T1000 (cell line): ENCODE data around the gene C11orf24.
"Not testable (repeated sequence)": the region's sequence is repeated elsewhere in the genome, so short reads cannot be mapped to it uniquely, and the experiment has no call there.

Experiments used
- DNase-seq: peaks from one replicate; lab custom pipeline; 2025; ENCODE audit warnings: mixed read lengths; lab: John Stamatoyannopoulos, UW

The C11orf24 gene

GRCh38 chr11:68298659-68299516, 27.1 kb upstream of the C11orf24 start:
- DNase-seq = no peak

GRCh38 chr11:68297812-68298658, 26.3 kb upstream of the C11orf24 start:
- peak; percentile 73 for DNase-seq

- no peak for DNase-seq
Measured at GRCh38 chr11:68297494-68297811, 25.7 kb upstream of the C11orf24 start.

GRCh38 chr11:68297052-68297378, 25.2 kb upstream of the C11orf24 start:
- DNase-seq = no peak

DNA sequence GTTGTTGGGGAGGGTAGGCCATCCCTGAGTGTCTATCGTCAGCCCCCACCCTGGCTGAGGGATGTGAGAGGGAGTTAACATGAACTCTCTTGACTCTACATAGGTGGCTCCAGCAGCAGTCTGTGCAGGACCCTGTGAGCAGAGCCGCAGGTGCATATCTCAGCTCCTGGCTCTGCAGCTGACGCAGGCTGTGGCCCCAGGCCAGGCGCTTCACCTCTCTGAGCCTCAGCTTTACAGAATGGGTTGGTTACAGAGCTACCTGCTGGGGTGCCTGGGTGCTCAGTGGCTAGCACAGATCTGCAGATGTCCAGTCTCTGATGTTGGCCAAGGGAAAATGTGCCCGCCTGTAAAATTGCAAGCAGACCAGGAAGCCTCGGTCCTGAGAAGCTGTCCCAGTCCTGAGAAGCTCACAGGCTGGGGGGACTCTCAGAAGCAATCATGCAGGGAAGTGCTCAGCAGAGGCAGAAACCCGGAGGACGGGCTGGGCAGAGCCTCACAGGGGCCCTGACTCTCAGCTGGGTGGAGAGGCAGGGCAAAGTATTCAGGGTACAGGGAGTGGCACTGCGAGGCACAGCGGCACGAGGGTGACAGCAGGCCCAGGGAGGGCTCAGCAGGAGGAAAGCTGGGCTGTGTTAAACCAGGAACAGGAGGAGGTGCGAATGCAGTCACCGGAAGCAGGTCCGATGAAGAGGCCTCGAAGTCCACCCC, 24.7 kb upstream of the C11orf24 start:
- no peak for DNase-seq

DNA sequence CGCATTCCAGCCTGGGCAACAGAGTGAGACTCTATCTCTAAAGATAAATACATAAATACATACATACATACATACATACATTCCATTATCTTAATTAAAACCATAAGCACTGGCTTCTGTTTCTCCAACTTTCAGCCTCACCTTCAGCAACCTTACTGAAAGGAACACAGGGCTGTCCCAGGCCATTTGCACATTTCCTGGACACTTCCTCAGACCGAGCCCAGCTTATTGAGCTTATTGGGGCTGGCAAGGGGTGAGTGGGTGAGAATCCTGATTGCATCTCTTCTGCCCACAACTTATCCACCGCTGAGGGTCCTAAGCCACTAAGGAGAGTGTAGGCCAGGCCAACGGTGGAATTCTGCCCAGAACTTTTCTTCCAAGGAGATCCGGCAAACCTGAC, 24.2 kb upstream of the C11orf24 start:
- no peak for DNase-seq

GRCh38 chr11:68295271-68295670, 23.5 kb upstream of the C11orf24 start:
- DNase-seq = no peak

DNA sequence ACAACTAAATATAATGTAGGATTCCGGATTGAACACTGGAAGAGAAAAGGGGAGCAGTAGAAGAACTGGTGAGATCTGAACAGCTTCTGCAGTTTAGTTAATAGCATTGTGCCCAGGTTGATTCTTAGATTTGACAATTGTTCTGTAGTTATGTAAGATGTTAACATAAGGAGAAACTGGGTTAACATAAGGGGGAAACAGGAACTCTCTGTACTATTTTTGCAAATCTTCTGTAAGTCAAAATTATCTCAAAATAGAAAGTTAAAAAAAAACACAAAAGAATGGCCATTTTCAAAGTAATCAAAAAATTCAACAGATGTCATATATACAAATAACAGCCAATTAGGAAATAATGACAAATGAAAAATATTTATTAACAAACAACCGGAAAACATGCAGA, 21.9 kb upstream of the C11orf24 start:
- DNase-seq = no peak

- no peak for DNase-seq
Measured at GRCh38 chr11:68289456-68289855, 17.7 kb upstream of the C11orf24 start.

GRCh38 chr11:68287419-68287818, 15.6 kb upstream of the C11orf24 start:
- DNase-seq = no peak

- DNase-seq = not testable (repeated sequence)
Measured at GRCh38 chr11:68284588-68284987, 12.8 kb upstream of the C11orf24 start.

DNA sequence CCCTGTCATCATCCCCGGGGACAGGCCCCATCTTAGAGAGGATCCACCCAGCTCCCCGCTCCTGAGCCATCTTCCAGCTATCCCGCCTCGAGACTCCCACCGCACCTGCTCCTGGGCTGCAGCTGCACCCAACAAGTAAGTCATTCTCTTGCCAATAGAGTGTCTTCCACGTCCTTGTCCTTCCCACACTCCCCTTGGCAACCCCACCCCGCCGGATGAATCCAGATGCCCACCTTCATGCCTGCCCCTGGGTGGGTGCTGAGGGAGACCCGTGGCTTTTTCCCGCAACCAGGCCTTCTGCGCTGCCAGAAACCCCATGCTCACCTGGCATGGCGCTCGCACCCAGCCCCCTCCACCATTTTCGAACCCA, 11.1 kb upstream of the C11orf24 start:
- DNase-seq = no peak

DNA sequence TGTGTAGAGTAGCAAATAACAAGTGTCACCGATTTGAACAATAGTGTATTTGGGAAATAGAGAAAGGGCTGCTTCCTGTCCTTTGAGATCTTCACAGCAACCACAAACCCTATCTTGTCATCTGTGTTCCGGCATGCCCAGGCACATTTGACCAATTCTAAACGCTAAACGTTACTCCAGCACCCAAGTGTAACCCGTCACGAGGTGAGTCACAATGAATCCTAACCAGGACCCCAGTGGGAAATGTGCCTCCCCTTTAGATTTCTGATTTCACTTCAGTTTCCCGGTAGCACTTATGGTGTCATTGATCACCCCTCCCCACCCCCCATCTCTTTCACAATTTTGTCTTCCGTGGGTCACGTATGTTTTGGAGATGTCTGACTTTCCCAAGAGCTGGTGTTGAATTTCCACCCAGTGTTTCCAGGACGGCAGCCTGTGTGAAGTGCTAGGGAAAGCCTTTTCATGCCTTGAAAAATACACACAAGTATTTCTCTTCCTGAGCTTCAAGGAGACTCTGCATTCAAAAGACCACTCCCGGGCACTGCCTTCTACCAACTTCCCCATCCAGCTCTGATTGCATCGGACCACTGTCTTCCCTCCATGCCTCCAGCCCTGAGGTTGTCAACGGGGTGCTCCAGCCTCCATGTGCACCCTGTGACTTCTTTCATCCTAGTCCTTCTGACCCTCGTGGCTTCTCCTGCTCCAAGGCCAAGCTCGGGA, 10.5 kb upstream of the C11orf24 start:
- DNase-seq = no peak

DNA sequence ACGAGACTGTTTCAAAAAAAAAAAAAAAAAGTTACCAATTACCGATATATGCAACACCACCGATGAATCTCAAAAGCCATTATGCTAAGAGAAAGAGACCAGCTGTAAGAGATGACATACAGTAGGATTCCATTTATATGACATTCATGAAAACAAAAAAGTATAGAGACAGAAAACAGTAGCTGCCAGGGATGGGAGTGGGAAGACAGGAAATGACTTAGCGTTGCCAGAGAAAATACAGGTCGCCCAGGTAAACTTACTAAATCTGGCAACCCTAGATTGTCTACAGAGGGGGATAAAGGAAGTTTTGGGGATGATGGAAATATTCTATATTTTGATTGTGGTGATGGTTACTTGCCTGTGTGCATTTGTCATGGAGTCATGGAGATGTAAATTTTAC, 7.9 kb upstream of the C11orf24 start:
- DNase-seq = no peak

DNA sequence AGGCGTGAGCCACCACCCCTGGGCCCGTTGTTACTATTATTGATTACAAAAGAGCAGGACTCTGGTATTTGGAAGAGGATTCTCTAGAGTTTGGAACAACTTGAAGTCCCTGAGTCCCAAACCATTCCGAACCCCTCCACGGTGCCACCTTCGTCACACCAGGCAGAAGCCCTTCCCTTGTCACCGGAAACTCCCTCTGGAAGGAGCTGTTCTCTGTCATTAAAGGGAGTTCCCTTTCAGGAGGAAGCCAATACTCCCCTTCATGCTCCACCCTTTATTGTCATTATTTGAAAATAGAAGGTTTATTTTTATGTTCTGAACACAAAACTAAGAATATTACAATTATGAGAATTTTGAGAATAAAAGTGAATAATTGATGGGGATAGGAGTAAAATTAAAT, 5.1 kb upstream of the C11orf24 start:
- no peak for DNase-seq

DNA sequence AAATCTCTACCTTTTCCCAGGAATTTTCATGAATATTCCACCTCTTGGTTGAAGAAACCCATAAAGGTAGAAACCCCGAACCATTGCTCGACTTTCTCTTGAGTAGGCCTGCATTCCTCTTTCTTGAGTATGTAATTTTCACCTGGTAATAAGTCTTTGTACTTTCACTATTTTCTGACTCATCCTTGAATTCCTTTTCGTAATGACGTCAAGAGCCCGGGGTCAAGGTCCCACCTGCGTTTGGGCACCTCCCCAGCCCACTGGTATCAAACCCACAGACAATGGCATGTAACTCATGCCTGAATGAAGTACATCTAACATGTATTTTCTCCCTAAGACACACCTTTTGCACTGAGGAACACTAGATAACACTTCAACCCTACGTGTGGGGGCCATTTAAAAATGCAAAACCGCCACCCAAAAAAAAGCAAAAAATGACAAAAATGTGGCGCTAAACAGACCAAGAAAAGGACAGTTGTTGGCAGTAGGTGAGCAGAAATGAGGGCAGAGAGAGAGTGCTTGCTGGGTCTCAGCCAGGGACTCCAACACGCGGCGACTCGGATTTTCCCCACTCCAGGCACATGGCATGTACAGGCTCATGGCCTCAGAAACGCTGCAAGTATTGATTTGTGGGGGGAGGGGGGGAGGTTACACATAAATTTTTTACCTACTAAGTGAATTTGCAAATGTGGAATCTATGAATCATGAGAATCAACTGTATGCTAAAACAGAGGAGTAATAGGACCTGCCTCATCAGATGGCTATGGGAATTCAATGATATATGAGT, 4.1 kb upstream of the C11orf24 start:
- DNase-seq = no peak

GRCh38 chr11:68274306-68274705, 2.5 kb upstream of the C11orf24 start:
- no peak for DNase-seq

DNA sequence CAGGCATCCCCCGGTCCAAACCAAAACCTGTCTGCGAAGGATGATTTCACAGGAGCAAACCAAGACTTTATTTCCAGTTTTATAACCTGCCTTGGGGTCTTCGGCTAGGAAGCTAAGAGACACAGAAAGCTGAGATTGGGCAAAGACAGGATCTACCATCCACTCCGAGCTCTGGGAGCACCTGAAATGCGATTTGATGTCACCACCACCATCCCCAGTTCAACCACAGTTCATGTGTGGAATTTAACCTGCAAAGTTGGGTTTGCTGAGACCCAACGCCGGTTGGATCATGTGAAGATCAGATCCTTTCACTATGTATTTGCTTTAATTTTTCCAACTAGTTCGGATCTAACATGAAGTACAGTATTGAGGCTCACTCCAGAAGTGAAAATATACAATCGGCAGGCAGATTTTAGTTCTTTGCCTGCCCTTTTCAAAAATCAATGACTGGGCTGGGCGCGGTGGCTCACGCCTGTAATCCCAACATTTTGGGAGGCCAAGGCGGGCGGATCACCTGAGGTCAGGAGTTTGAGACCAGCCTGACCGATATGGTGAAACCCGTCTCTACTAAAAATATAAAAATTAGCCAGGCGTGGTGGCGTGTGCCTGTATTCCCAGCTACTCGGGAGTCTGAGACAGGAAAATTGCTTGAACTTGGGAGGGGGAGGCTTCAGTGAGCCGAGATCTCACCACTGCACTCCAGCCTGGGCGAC, 1.4 kb upstream of the C11orf24 start:
- DNase-seq = no peak

- DNase-seq = peak; percentile 21
Measured at GRCh38 chr11:68271023-68271780, 571 bp downstream of the C11orf24 start.
